ENCODE measurements around the gene TRAPPC12.
"Not testable (repeated sequence)": the region's sequence is repeated elsewhere in the genome, so short reads cannot be mapped to it uniquely, and the experiment has no call there.

Gene TRAPPC12

DNA sequence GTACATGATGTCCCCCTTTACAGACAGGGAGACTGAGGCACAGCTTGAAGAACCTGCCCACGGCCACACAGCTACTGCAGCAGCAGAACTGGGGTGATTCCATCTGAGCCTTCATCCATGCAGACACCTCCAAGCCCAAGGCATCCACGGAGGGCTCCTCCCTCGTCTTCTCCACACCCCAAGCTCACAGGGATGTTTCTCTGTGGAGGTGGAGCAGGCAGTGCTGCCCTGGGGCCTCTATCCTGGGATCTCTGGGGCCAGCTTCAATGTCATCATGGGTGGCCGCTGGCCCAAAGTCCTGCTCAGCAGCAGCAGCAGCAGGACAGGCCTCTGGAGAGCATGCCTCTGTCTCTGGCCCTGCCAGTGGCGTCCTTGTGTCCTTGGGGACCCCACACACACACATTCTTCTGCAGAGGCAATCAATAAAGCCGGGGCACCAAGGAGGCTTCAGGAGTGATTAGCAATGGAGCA, 108.6 kb downstream of the TRAPPC12 start:
- peak; percentile 58 for DNase-seq

DNA sequence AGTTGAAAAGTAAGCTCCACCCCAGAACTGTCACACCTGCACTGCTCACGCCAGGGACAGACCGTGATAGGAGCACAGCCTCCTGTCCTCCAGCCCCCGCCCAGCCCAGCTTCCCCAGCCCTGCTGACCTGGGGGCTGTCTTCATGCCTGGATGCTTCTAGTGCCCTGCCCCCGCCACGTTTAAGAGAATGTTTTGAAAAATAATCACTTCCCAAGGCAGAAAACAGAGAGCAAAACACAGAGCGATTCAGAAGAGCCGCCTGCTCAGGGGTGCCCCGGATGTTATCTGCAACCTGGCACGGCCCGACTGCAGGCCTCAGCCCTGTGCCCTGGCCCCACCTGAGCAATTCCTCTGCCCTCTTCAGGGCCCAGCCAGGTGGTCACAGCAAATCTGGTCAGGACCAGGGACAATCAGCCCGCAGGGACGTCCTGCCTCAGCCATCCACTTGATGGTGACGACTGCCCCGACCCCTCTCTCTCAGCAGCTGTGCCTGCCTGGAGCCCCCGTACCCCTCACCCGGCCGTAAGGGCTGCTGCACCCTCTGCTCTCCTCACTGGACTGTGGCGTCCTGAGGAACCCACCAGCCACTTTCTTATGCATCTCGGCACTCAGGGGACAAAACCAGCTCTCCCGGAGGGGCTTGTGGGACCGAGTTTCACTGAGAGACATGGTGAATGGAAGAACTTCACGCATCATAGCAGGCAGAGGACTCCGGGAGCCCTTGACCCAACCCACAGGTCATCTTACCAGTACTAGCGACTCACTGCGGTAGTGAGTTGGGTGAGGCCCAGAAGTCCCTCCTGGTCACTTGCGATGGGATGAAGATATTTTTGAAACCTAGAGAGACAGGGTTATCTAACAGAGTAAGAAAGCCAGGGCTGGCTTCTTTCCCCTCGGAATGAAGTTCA, 109.6 kb downstream of the TRAPPC12 start:
- peak; percentile 43 for DNase-seq

- DNase-seq, result no peak
These were observed 110.2 kb downstream of the TRAPPC12 start for GRCh38 chr2:3489764-3490115.

GRCh38 chr2:3490191-3491170, 111.0 kb downstream of the TRAPPC12 start:
- no peak for DNase-seq

DNA sequence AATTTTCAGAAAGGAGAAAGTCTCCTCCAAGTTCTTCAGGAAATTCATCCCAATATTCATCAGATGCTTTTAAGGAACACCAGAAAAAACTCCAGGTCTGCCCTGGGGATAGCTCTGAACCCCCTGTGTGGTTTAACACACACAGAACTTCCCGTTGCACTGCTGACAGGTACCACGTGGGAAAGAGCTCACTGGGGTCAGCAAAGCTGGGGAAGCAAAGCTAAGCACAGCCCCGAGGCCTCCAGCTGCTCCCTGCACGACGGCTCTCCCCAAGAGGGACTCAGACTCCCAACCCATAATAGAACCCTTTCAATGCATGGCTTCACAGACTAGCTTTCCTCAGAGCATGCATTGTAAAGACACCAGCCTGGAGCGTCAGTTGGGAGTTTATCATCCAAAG, 111.8 kb downstream of the TRAPPC12 start:
- DNase-seq, result peak; percentile 46

GRCh38 chr2:3491716-3492474, 112.4 kb downstream of the TRAPPC12 start:
- no peak for DNase-seq

GRCh38 chr2:3492475-3492787, 112.9 kb downstream of the TRAPPC12 start:
- DNase-seq, result not testable (repeated sequence)

DNA sequence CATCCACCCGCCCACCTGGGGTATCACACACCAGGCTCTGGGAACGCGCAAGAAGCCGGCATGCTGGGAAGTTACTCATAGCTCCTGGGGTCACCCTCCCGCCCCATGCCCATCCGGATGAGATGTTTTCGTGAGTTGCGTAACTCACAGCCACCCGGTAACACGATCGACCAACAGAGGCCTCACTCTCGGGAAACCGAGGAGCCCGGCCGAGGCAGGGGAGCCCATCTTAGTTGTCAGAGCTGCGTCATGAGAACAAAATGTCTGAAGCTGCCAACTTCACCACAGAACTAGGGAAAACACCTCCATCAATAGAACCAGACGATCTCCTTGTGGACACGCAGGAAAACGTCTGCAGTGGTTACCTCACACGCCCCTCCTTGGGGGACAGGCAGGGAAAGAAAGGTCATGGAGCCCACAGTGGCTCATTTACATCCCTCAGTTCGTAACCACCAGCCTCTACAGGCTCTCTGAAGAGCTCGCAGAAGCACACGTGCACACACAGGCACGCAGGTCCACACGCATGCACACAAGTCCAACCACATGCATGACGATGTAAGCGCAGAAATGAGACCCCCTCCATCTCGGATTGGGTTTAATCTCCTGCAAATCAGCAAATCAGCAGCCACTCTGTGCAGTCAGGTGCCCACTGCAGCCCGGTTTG, 113.6 kb downstream of the TRAPPC12 start:
- DNase-seq, result no peak

DNA sequence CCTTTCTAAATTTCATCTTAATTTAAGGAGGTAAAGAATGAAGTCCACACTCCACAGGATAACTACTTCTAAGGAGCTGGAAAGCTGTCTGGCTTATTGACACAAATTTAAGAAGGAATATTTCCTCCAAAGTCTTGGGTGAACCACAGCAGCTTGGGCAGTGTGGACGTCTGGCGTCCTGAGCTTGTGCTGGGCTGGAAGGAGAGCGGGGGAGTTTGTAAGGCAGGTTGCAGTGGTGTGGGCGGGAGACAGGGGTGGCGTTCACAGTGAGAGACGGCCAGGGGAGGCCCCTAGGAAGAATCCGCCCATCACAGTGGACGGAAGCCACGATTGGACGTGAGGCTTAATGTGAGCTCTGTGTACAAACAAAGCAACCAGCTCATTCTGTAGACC, 114.1 kb downstream of the TRAPPC12 start:
- peak; percentile 69 for DNase-seq

DNA sequence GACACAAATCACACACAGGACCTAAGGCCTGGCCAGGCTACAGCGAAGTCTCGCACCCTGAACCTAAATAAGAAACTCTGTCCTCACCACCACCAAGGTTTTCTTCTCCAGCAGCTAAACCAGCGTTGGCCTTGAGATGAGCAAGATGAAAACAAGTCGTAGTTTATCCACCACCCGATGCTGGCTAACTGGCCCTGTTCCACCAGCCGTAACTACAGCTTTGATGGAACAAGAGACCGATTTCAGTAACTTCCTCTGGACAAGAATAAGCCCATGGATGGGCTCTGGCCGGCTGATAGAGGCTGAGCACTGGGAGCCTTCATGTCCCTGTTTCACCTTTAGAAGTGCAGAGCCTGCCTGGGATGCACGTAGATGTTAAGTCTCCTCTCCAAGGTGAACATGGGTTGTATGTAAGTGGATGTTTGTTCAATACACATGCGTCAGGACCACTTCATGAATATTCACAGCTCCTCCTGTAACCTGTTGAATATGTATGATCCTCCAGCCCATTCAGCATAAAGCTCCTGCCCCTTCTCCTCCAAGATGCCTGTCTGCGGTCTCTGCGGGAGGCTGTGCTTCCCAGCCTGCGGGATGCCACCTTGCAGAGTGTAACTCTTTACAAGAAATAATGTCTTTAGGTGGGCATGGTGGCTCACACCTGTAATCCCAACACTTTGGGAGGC, 115.6 kb downstream of the TRAPPC12 start:
- no peak for DNase-seq

DNA sequence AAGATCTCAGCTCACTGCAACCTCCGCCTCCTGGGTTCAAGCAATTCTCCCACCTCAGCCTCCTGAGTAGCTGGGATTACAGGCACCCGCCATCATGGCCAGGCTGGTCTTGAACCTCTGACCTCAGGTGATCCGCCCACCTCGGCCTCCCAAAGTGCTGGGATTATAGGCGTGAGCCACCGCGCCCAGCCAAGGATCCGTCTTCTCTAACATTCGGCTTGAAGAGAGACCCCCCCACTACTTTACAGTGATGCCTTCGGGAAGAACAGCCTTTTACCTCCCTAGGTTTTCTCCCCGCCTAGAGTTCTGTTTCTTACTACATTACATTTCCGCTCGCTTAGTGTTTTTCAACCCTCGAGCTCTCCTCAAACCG, 117.2 kb downstream of the TRAPPC12 start:
- not testable (repeated sequence) for DNase-seq

DNA sequence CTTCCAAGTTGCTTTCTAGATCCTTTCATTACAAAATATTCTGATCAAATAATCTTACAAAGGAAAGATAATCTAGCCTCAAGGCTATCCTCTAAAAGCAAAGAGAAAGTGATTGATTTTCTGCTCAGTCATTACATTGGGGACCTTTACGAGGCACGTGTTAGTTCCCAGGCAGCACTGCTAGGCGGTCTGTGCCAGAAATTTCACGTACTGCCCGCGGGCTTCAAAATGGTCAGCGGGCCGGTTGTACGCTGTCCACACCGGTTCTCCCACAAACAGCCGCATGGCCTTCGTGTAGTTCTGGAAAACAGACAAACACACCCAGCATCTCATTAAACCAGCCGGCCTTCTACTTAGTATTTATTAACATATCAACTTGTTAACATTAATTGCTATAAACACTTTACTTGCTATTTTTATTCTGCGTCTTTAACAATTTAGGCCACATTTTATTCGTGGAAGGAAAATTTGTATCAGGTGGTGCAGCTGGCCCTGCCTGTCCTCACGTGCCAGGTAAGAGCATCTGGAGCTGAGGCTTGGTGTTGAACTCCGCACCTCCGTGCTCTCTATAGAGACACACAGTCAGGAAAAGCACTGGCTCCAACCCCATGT, 119.4 kb downstream of the TRAPPC12 start:
- peak; percentile 23 for DNase-seq

- no peak for DNase-seq
These were observed 120.9 kb downstream of the TRAPPC12 start for GRCh38 chr2:3500326-3500899.

- DNase-seq, result no peak
These were observed 123.6 kb downstream of the TRAPPC12 start for GRCh38 chr2:3503046-3503445.

- no peak for DNase-seq
These were observed 124.0 kb downstream of the TRAPPC12 start for GRCh38 chr2:3503483-3503882.

DNA sequence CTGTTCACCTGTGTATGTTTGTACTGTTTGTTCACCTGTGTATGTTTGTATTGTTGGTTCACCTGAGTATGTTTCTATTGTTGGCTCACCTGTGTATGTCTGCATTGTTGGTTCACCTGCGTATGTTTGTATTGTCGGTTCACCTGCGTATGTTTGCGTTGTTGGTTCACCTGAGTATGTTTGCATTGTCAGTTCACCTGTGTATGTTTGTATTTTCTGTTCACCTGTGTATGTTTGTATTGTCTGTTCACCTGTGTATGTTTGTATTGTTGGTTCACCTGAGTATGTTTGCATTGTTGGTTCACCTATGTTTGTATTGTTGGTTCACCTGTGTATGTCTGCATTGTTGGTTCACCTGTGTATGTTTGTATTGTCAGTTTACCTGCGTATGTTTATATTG, 125.2 kb downstream of the TRAPPC12 start:
- DNase-seq, result no peak

GRCh38 chr2:3505771-3506170, 126.3 kb downstream of the TRAPPC12 start:
- no peak for DNase-seq

GRCh38 chr2:3512086-3512485, 132.6 kb downstream of the TRAPPC12 start:
- DNase-seq, result no peak

DNA sequence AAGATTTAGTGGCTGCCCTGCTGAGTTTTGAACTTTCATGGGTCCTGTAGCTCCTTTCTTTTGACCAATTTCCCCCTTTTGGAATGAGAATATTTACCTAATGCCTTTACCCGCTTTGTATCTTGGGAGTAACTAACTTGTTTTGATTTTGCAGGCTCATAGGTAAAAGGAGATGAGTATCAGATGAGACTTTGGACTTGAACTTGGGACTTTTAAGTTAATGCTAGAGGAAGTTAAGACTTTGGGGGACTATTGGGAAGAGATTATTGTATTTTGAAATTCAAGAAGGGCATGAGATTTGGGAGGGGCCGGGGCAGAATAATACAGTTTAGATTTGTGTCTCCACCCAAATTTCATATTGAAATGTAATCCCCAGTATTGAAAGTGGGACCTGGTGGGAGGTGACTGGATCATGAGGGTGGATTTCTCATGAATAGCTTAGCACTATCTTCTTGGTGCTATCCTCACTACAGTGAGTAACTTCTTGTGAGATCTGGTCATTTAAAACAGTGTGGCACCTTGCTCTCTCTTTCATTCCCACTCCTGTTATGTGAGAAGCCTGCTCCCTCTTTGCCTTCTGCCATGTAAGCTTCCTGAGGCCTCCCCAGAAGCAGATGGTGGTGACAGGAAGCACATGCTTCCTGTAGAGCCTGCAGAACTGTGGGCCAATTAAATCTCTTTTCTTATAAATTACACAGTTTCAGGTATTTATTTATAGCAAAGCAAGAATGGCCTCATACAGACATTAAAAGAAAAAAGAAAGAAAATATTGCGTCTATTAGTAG, 133.7 kb downstream of the TRAPPC12 start:
- no peak for DNase-seq

- DNase-seq, result not testable (repeated sequence)
These were observed 135.9 kb downstream of the TRAPPC12 start for GRCh38 chr2:3515438-3515837.
